Urinary bladder (tissue), 4 donors: ENCODE results near the gene LGI4. TPM values are rescaled to one million over a fixed set of nuclear protein-coding genes. Genes with fewer than 3 reads are reported as not detected.

Experiments used
- DNase-seq: peaks from one replicate; pipeline ENCODE4 v3.0.0-alpha.2; 2015; ENCODE audit errors: extremely low spot score
- H3K27ac ChIP-seq: one replicate; pipeline ENCODE4 v1.5.1; 2013; ENCODE audit warnings: low read depth, mild to moderate bottlenecking, moderate library complexity
- H3K36me3 ChIP-seq: one replicate; pipeline ENCODE4 v1.6.1; 2013; ENCODE audit warnings: mild to moderate bottlenecking, moderate library complexity; ENCODE audit not compliant: insufficient read depth
- H3K4me1 ChIP-seq: one replicate; pipeline ENCODE4 v1.6.1; 2013; ENCODE audit warnings: mild to moderate bottlenecking, moderate library complexity; ENCODE audit not compliant: insufficient read depth
- H3K4me3 ChIP-seq: one replicate; pipeline ENCODE4 v1.5.1; 2013; ENCODE audit warnings: low read depth, low read length
- WGBS: extraction: QIAGEN DNeasy Blood & Tissue Kit; methylation state at CpG from one replicate; pipeline ENCODE4 v1.1.7; 2013; 5-methylcytosine and 5-hydroxymethylcytosine counted together
- polyA plus RNA-seq: library from polyadenylated mRNA; stranded (reverse); fragments of 200-250 nt; gene quantifications from one replicate; pipeline ENCODE4 v1.2.3, GENCODE V29; 2013
- total RNA-seq: library from RNA; depleted of rRNA; stranded (reverse); fragments of >200 nt; gene quantifications from one replicate; pipeline ENCODE4 v1.2.3, GENCODE V29; 2014
- donor health status: healthy with polysubstance abuse.
- donor health status: healthy.

LGI4 gene
- total and polyA plus RNA-seq, 2 donors, result 5.9 to 48.4 TPM

DNA sequence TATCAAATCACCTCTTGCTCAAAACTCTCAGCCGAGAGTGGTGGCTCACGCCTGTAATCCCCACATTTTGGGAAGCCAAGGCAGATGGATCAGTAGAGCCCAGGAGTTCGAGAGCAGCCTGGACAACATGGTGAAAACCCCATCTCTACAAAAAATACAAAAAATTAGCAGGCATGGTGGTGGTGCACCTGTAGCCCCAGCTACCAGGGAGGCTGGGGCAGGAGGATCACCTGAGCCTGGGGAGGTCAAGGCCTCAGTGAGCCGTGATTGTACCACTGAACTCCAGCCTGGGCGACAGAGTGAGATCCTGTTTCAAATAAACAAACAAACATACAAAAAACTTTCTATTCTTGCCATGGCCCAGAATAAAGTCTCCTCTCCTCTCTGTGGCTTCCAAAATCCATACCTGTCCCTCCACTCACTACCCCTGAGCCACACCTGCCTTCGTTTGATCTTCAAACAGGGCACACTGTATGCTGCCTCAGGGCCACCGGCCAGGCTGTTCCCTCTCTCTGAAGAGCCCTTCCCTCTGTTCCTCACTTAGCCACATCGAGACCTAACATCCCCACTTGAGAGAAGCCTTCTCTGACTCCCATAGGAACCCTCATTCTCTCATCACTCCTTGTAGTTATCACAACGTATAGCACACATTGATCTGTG, 6.3 kb downstream of the LGI4 start:
- Histone ChIP-seq H3K4me1 (no peaks in the 10 kb centered on the region), H3K4me3 (no peak overlapping the region), H3K27ac (no peak overlapping the region), H3K36me3 (no peaks in the 10 kb centered on the region)
- 91% methylated on average over 9 of the region's 9 CpGs for WGBS
- no peak for DNase-seq

DNA sequence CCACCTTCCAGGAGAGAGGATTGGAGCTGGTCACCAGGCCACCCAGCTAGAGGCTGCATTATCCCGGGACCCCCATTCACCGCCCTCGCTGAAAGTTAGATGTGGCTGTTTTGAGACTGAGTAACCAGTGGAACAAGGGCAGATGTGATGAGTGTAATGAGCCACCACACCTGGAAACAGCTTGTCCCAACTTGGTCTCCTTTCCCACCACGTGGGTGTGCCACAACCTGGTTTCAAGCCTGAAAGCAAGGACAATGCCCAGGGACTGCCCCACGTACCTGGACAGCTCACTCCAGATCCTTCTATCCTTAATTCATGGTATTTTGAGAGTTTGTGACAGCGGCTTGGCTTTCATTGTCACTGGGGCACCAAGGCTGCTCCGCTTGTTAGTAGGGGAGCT, 7.0 kb downstream of the LGI4 start:
- no peaks in the 10 kb centered on the region for H3K4me1 ChIP-seq
- H3K4me3 ChIP-seq, result no peak overlapping the region
- H3K27ac ChIP-seq, result no peak overlapping the region
- DNase-seq, result no peak
- no peaks in the 10 kb centered on the region for H3K36me3 ChIP-seq
- WGBS, result 76% methylated on average over 7 of the region's 7 CpGs

DNA sequence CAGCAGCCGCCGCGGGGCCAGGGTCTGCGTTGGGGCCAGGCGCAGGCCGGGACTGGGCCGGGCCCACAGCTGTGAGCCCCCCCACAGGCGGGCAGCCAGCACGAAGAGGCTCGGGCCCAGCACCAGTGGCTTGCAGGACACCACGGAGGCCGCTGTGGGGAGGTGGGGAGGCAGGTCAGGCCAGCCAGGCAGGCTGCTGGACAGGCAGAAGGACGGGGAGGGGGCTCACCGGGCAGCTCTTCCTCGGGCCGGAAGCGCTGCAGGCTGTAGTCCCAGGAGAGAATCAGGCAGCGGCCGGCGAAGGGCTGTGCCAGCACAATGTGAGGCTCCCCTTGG, 8.3 kb downstream of the LGI4 start:
- no peak for DNase-seq
- Histone ChIP-seq H3K27ac (peak overlapping the region; percentile 11), H3K4me3 (no peak overlapping the region), H3K36me3 (no peaks in the 10 kb centered on the region), H3K4me1 (no peaks in the 10 kb centered on the region)
- WGBS, result 44% methylated on average over 20 of the region's 20 CpGs

DNA sequence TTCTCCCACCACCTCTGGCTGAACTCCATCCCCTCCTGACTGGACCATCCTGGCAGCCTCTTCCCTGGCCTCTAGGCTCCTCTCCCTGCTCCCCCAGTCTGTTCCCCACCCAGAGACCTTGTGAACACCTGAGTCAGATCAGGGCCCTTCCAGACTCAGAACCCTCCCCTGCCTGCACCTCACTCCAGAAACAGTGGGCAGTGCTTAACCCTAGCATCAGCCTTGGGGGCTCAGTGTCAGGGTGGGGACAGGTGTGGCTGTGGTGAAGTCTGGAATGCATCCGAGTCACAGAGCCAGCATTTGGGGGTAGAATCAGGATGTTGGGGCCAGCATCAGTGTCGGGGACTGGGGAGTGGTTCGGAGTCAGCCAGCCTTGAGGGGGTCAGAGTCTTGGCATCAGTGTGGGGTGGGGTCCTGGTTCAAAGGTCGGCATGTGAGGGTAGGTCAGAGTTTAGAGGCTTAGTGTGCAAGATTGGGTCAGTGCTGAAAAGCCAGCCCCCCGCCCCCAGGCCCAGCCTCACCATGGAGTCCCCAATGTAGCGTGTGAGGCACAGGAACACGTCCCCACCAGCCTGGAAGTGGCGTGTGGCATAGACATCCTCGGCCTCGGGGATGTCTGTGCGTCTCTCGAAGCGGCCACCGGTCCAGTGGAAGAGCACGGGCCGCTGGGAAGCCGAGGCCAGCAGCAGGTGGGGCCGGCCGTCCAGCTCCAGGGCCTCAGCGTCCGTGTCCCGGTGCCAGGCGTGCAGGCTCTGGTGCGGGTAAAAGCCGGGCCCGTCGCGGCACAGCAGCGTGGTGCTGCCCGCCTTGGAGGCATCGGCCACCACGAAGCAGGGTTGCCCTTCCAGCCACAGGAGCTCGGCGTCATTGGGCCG, 8.9 kb downstream of the LGI4 start:
- Histone ChIP-seq H3K4me1 (no peaks in the 10 kb centered on the region), H3K36me3 (no peaks in the 10 kb centered on the region), H3K27ac (peak overlapping the region; percentile 11), H3K4me3 (no peak overlapping the region)
- DNase-seq, result no peak
- 80% methylated on average over 35 of the region's 35 CpGs for WGBS

DNA sequence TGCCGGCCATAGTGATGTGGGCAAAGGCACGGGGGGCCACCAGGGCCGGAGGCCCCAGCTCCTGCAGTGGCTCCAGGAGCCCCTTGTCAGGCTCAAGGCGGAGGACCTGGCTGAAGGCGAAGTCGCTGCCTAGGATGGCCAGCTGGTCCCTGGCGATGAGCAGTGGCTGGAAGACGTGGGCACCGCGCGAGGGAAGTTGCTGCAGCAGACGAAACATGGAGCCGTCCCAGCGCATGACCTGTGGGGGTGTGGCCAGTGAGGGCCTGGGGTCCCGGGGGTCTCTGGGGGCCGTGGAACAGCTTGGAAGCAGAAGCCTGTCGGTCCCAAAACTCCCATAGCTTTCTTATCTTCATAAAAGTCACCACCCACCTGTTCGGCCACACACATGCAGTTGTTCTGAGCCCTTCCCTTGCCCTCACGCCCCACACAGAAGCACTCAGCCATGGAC, 9.6 kb downstream of the LGI4 start:
- DNase-seq, result no peak
- no peaks in the 10 kb centered on the region for H3K36me3 ChIP-seq
- H3K4me3 ChIP-seq, result no peak overlapping the region
- H3K4me1 ChIP-seq, result no peaks in the 10 kb centered on the region
- 84% methylated on average over 19 of the region's 19 CpGs for WGBS
- H3K27ac ChIP-seq, result no peak overlapping the region

DNA sequence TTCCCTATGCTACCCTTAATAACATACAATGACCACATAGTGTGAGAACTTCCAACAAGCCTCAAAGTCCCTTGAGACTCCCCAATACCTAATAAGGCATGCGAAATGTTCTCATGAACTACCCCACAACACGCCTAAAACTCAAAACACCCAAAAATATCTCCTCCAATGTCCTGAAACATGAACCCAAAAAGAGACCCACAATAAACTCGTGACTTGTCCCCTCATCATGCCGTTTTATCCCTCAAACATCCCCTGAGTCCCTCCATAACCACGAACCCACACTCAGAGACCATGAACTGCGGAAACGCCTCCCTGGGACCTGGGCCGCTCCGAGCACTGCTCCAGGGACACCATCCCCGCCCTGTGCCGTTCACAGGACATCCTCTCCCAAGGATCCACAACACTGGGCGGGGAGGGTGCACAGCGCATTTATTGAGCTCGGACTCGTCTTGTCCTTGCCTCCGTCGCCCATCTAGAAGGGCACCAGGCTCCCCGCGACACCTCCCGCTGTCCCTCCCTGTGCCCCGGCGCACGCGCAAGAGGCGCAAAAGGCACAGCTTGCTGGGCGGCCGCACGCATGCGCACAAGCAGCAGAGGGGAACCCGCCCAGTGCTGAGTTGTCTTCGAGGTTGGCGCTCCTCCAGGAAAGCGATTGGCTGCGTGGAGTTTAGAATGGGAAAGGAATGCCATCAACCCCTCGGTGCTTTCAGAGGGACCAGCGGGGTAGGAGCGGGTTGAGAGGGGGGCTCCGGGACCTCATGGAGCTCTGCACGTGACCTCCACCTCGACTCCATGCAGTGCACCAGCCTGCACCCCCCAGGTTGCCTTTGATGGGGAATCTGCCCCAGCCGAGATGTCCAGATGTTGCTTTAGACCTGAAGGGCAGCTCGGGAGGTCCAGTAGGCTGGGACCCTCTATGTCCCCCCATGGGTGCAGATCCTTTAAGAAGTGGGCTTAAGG, 10.5 kb downstream of the LGI4 start:
- WGBS, result 6% methylated on average over 42 of the region's 42 CpGs
- H3K4me1 ChIP-seq, result no peaks in the 10 kb centered on the region
- H3K36me3 ChIP-seq, result no peaks in the 10 kb centered on the region
- H3K27ac ChIP-seq, result peak overlapping the region; percentile 72
- DNase-seq, result peak; percentile 88
- H3K4me3 ChIP-seq, result peak overlapping the region; percentile 29

DNA sequence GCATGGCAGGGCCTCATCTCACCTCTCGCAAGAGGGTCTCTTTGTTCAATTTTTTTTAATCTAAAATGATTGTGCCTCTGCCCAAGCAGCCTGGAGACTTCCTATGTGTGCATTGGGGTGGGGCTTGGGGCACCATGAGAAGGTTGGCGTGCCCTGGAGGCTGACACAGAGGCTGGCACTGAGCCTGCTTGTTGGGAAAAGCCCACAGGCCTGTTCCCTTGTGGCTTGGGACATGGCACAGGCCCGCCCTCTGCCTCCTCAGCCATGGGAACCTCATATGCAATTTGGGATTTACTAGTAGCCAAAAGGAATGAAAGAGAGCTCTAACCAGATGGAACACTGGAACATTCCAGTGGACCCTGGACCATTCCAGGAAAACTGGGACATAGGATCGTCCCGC, 11.3 kb downstream of the LGI4 start:
- H3K4me3 ChIP-seq, result no peak overlapping the region
- no peaks in the 10 kb centered on the region for H3K36me3 ChIP-seq
- no peak overlapping the region for H3K27ac ChIP-seq
- no peaks in the 10 kb centered on the region for H3K4me1 ChIP-seq
- no peak for DNase-seq
- 70% methylated on average over 5 of the region's 5 CpGs for WGBS

DNA sequence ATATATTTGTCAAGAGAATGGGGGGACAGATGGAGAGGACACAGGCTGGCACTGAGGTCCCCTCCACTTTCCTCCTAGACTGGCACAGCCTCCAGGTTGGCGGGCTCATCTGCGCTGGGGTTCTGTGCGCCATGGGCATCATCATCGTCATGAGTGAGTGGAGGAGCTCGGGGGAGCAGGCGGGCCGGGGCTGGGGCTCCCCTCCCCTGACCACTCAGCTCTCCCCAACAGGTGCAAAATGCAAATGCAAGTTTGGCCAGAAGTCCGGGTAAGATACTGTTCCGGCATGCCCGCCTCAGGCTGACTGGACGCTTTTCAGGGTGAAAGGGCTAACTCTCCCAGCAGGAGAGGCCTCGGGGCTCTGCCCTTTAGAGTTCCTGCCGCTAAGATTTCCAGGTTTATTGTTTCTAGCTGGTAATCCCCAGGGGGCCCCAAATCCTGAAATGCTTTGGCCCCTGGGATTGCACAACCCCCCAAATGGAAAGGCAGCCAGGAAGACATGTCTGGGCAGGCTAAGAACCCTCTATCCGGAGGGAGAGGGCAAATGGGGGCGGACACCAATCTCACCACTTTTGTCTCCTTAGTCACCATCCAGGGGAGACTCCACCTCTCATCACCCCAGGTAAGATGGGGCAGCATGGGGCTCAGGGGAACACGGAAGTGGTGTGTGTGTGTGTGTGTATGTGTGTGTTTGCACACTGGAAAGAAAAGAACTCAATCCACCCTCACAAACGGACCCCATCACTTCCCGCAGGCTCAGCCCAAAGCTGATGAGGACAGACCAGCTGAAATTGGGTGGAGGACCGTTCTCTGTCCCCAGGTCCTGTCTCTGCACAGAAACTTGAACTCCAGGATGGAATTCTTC, 11.9 kb downstream of the LGI4 start:
- no peaks in the 10 kb centered on the region for H3K4me1 ChIP-seq
- no peak for DNase-seq
- no peaks in the 10 kb centered on the region for H3K36me3 ChIP-seq
- no peak overlapping the region for H3K4me3 ChIP-seq
- WGBS, result 75% methylated on average over 19 of the region's 19 CpGs
- no peak overlapping the region for H3K27ac ChIP-seq

DNA sequence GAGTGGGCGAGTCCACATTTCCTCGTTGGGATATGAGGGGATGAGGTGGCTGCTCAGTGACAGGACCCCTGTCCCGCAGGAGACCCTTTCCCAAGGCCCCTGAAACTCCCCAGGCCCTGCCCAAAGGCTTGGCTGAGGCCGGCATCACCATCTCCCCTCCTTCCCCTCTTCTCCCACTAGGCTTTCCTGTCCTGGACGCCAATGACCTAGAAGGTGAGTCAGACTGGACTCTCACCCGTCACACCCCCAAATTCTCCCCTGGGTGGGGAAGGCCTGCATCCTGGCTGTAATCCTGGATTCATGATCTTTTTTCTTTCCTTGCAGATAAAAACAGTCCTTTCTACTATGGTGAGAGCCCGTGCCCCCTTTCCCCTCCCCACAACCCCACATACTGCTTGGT, 14.0 kb downstream of the LGI4 start:
- Histone ChIP-seq H3K4me1 (no peaks in the 10 kb centered on the region), H3K4me3 (no peak overlapping the region), H3K27ac (peak overlapping the region; percentile 62), H3K36me3 (no peaks in the 10 kb centered on the region)
- WGBS, result 68% methylated on average over 7 of the region's 7 CpGs
- DNase-seq, result no peak

DNA sequence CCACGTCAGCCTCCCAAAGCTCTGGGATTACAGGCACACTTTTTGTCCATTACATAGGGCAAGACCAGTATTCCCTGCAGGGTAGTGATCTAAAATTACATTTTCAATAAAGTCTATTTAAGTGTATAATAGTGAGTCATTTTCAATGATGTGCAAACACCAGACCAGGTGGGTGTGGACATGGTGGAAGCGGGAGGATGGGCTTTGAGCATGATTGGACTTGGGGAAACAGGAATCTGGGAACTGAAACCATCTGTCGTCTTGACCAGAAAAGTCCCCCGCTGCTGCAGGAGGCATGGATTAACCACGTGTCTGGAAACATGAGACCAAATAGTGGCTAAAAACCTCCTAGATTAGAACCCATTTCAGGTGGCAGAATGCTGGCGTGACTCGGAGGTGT, 14.4 kb downstream of the LGI4 start:
- DNase-seq, result no peak
- Histone ChIP-seq H3K4me3 (no peak overlapping the region), H3K36me3 (no peaks in the 10 kb centered on the region), H3K27ac (peak overlapping the region; percentile 62), H3K4me1 (no peaks in the 10 kb centered on the region)
- 40% methylated on average over 7 of the region's 7 CpGs for WGBS

DNA sequence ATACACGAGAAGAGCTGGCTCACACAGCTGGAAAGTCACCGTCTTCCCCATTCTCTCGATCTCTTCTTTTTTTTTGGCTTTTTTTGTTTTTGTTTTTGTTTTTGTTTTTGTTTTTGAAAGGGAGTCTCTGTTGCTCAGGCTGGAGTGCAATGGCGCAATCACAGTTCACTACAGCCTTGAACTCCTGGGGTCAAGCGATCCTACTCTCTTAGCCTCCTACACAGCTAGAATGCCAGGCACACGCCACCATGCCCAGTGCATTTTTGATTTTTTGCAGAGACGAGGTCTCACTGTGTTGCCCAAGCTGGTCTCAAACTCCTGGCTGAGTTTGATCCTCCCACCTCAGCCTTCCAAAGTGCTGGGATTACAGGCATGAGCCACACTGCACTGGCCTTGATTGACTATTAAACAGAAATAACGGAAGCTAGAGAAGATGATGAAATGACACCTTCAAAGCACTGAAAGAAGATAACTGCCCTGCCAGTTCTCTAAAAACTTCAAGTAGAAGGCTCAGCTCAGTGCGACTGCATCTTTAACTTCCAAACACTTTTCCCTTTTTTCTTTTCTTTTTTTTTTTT, 15.2 kb downstream of the LGI4 start:
- no peaks in the 10 kb centered on the region for H3K4me1 ChIP-seq

DNA sequence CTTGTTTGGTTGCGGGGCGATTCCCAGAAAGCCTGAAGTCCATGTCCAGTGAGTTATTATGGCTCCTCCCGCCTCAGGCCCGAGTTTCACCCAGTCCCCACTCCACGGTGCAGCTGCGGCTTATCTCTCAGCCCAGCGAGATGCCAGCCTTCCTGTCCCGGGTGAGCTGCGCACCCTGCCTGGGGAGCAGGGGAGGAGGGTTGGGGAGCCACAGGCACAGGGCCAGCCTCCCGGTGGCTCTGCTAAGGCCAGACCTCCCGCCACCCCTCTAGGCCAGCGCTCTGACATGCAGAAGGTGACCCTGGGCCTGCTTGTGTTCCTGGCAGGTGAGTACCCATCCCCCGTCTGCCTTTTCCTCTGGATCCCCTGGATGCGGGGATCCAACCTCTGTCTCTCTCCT, 15.8 kb downstream of the LGI4 start:
- Histone ChIP-seq H3K27ac (peak overlapping the region; percentile 68), H3K4me3 (no peak overlapping the region), H3K4me1 (no peaks in the 10 kb centered on the region), H3K36me3 (no peaks in the 10 kb centered on the region)
- 68% methylated on average over 14 of the region's 14 CpGs for WGBS
- no peak for DNase-seq

More for the DNA sequence above, 15.2 kb downstream of the LGI4 start:
- Histone ChIP-seq H3K27ac (no peak overlapping the region), H3K36me3 (no peaks in the 10 kb centered on the region), H3K4me3 (no peak overlapping the region)
- WGBS, result 80% methylated on average over 9 of the region's 9 CpGs
- DNase-seq, result no peak
